CD4-positive, CD25-positive, alpha-beta regulatory T cell (primary cell): ENCODE data around the gene FSTL4. TPM values are rescaled to one million over a fixed set of nuclear protein-coding genes. Genes with fewer than 3 reads are reported as not detected.

ENCODE experiments used
- ATAC-seq, 2 donors: fragments of 150-1000 bp; cut with Tn5 transposase; one replicate each; pipeline ENCODE4 v1.10.0; 2021; ENCODE audit warnings: low read depth in 2 of 2, moderate number of reproducible peaks in 2 of 2, moderate library complexity in 1 of 2
- DNase-seq, 3 donors: peaks; one replicate each; pipeline versions ENCODE4 v3.0.0 to v3.0.0-alpha.2; 2012 to 2022; ENCODE audit warnings: mixed read lengths in 1 of 3
- H3K27ac ChIP-seq: one replicate; pipeline ENCODE4 v1.7.0; 2013; ENCODE audit warnings: mild to moderate bottlenecking, low read length; ENCODE audit not compliant: insufficient read depth, poor library complexity, severe bottlenecking
- H3K27me3 ChIP-seq: one replicate; pipeline ENCODE4 v1.7.0; 2013; ENCODE audit warnings: low read length; ENCODE audit not compliant: control insufficient read depth, insufficient read depth
- H3K36me3 ChIP-seq: one replicate; pipeline ENCODE4 v1.7.0; 2013; ENCODE audit warnings: mild to moderate bottlenecking, low read length, moderate library complexity; ENCODE audit not compliant: control insufficient read depth, insufficient read depth
- H3K4me1 ChIP-seq: 2 replicates; pipeline ENCODE4 v1.7.0; 2013; ENCODE audit warnings: mild to moderate bottlenecking, low read length; ENCODE audit not compliant: insufficient read depth, control insufficient read depth, poor library complexity, severe bottlenecking
- H3K4me3 ChIP-seq: one replicate; pipeline ENCODE4 v1.7.0; 2013; ENCODE audit warnings: low read depth, mild to moderate bottlenecking, low read length, moderate library complexity
- H3K9me3 ChIP-seq, 2 experiments: 1 replicate in 1 of 2; 2 replicates in 1 of 2; pipeline ENCODE4 v1.7.0; 2013; ENCODE audit warnings: low read length in 2 of 2, mild to moderate bottlenecking in 1 of 2, moderate library complexity in 1 of 2; ENCODE audit not compliant: control insufficient read depth in 2 of 2
- H3K27ac Mint-ChIP-seq, 3 donors: one replicate each; pipeline ENCODE4 v1.8.0; 2020 to 2022; ENCODE audit warnings: mild to moderate bottlenecking in 3 of 3, mixed read lengths in 3 of 3, moderate library complexity in 2 of 3
- H3K27me3 Mint-ChIP-seq: one replicate; pipeline ENCODE4 v1.8.0; 2022; ENCODE audit warnings: mild to moderate bottlenecking, mixed read lengths
- H3K36me3 Mint-ChIP-seq: one replicate; pipeline ENCODE4 v1.8.0; 2020; ENCODE audit warnings: mixed read lengths
- H3K4me1 Mint-ChIP-seq, 4 donors: one replicate each; pipeline ENCODE4 v1.8.0; 2020 to 2022; ENCODE audit warnings: mixed read lengths in 4 of 4, mild to moderate bottlenecking in 1 of 4
- H3K4me3 Mint-ChIP-seq, 4 donors: one replicate each; pipeline ENCODE4 v1.8.0; 2020 to 2022; ENCODE audit warnings: mild to moderate bottlenecking in 4 of 4, mixed read lengths in 4 of 4, moderate library complexity in 3 of 4
- H3K9me3 Mint-ChIP-seq, 7 donors: one replicate each; pipeline ENCODE4 v1.8.0; 2020 to 2022; ENCODE audit warnings: mixed read lengths in 7 of 7, mild to moderate bottlenecking in 3 of 7, moderate library complexity in 2 of 7
- polyA plus RNA-seq, 4 donors: library from polyadenylated mRNA; unstranded; fragments of 300-500 nt; fragmentation: Illumina TruSeq; gene quantifications; one replicate each; pipeline ENCODE4 v1.2.3, GENCODE V29; 2021
- total RNA-seq: library from RNA; stranded (reverse); gene quantifications from one replicate; pipeline ENCODE4 v1.2.3, GENCODE V29; 2022

Gene FSTL4
- total and polyA plus RNA-seq, 5 donors from 2014 or later: 0.57 TPM; not detected in 4

DNA sequence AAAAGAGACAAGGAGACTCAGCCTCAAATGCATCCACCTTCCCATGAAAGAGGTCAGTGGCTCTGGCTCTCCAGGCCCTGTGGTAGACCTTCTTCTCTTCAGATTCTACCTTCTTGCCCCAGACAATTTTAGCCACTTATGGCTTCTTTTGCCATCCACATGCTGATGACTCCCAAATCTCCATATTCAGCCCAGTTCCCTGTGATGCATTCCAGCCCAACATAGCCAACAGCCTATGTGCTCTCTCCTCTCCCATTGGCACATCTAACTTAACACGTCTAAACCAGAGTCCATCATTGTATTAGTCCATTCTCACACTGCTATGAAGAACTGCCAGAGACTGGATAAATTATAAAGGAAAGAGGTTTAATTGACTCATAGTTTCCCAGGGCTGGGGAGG lies 108.8 kb downstream of the FSTL4 start:
- Mint-ChIP-seq H3K36me3 (no peaks in the 10 kb centered on the region), H3K9me3 (no peaks in the 10 kb centered on the region), H3K27me3 (peaks cover 11% of the 10 kb centered on the region), H3K4me1 (no peaks in the 10 kb centered on the region), H3K4me3 (no peak overlapping the region), H3K27ac (no peak overlapping the region)
- ATAC-seq: no peak
- no peak overlapping the region for H3K4me3 ChIP-seq
- H3K27ac ChIP-seq: no peak overlapping the region
- DNase-seq: no peak
- H3K27me3 ChIP-seq: no peaks in the 10 kb centered on the region
- no peaks in the 10 kb centered on the region for H3K9me3 ChIP-seq
- H3K4me1 ChIP-seq: no peaks in the 10 kb centered on the region
- H3K36me3 ChIP-seq: no peaks in the 10 kb centered on the region

DNA sequence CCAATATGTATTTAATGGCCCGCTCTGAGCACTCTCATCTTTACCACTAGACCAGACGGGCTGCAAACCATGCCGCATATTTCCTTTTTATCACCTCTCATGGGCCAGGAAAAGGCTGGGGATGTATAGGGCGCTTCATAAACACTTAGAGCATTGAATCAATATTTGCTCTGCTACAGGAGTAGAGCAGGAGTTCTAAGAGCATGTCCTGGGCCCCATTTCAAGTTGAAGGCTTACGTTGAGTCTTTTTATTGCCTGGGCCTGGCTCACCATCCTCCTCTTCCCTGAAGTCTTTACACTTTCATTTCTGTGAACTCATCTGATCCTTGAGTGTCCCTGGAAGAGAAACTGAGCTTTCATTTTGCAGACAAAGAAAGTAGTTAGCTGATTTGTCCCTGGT lies 112.4 kb downstream of the FSTL4 start:
- Histone ChIP-seq H3K27me3 (no peaks in the 10 kb centered on the region), H3K4me3 (no peak overlapping the region), H3K4me1 (no peaks in the 10 kb centered on the region), H3K9me3 (no peaks in the 10 kb centered on the region), H3K27ac (no peak overlapping the region), H3K36me3 (no peaks in the 10 kb centered on the region)
- Mint-ChIP-seq H3K4me3 (no peak overlapping the region), H3K36me3 (no peaks in the 10 kb centered on the region), H3K9me3 (no peaks in the 10 kb centered on the region), H3K4me1 (no peaks in the 10 kb centered on the region), H3K27me3 (peaks cover 21% of the 10 kb centered on the region), H3K27ac (no peak overlapping the region)
- DNase-seq: no peak
- ATAC-seq: no peak

- H3K27ac Mint-ChIP-seq: no peak overlapping the region
- H3K27me3 Mint-ChIP-seq: peaks cover 25% of the 10 kb centered on the region
- ATAC-seq (no peak), DNase-seq (no peak)
- no peak overlapping the region for H3K4me3 ChIP-seq
- H3K4me1 ChIP-seq: no peaks in the 10 kb centered on the region
- H3K36me3 Mint-ChIP-seq: no peaks in the 10 kb centered on the region
- no peaks in the 10 kb centered on the region for H3K36me3 ChIP-seq
- H3K4me1 Mint-ChIP-seq: no peaks in the 10 kb centered on the region
- H3K4me3 Mint-ChIP-seq: no peak overlapping the region
- no peaks in the 10 kb centered on the region for H3K9me3 ChIP-seq
- no peak overlapping the region for H3K27ac ChIP-seq
- no peaks in the 10 kb centered on the region for H3K27me3 ChIP-seq
- H3K9me3 Mint-ChIP-seq: no peaks in the 10 kb centered on the region
These were observed 114.6 kb downstream of the FSTL4 start for GRCh38 chr5:133497608-133498348.

- no peaks in the 10 kb centered on the region for H3K36me3 ChIP-seq
- Mint-ChIP-seq H3K4me1 (no peaks in the 10 kb centered on the region), H3K9me3 (peaks cover 0 to 3% (median 0%) of the 10 kb centered on the region in 7 donors), H3K27ac (no peak overlapping the region), H3K27me3 (peaks cover 25% of the 10 kb centered on the region), H3K4me3 (no peak overlapping the region), H3K36me3 (no peaks in the 10 kb centered on the region)
- H3K27me3 ChIP-seq: no peaks in the 10 kb centered on the region
- H3K27ac ChIP-seq: no peak overlapping the region
- H3K4me3 ChIP-seq: no peak overlapping the region
- H3K9me3 ChIP-seq: no peaks in the 10 kb centered on the region
- H3K4me1 ChIP-seq: no peaks in the 10 kb centered on the region
- no peak for DNase-seq
- no peak for ATAC-seq
These were observed 115.7 kb downstream of the FSTL4 start for GRCh38 chr5:133496631-133497030.

DNA sequence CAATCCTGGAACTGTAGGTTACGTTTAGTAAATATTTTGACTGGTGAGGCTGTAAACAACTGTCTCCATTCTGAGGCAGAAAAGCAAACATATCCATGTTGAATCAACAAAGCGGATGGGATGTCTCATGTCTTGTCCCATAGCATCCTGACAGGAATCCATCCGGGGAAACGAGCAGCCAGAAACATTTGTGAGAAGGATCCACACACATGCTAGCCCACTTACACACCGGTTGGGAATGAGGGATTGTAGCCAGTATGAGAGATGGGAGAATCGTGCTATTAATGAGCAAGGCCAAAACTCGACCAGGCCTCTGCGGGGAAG lies 117.5 kb downstream of the FSTL4 start:
- no peaks in the 10 kb centered on the region for H3K4me1 ChIP-seq
- H3K27ac ChIP-seq: no peak overlapping the region
- Mint-ChIP-seq H3K9me3 (peaks cover 0 to 4% (median 0%) of the 10 kb centered on the region in 7 donors), H3K27me3 (peaks cover 24% of the 10 kb centered on the region), H3K4me1 (no peaks in the 10 kb centered on the region), H3K27ac (no peak overlapping the region), H3K4me3 (no peak overlapping the region), H3K36me3 (no peaks in the 10 kb centered on the region)
- ATAC-seq (no peak), DNase-seq (no peak)
- H3K4me3 ChIP-seq: no peak overlapping the region
- peaks cover 0 to 3% of the 10 kb centered on the region in 2 experiments for H3K9me3 ChIP-seq
- H3K36me3 ChIP-seq: no peaks in the 10 kb centered on the region
- H3K27me3 ChIP-seq: no peaks in the 10 kb centered on the region

GRCh38 chr5:133494232-133494922 lies 118.0 kb downstream of the FSTL4 start:
- no peaks in the 10 kb centered on the region for H3K36me3 ChIP-seq
- no peaks in the 10 kb centered on the region for H3K4me1 Mint-ChIP-seq
- H3K9me3 ChIP-seq: peaks cover 0 to 3% of the 10 kb centered on the region in 2 experiments
- H3K36me3 Mint-ChIP-seq: no peaks in the 10 kb centered on the region
- peaks cover 0 to 7% (median 0%) of the 10 kb centered on the region in 7 donors for H3K9me3 Mint-ChIP-seq
- ATAC-seq (no peak), DNase-seq (no peak)
- H3K4me1 ChIP-seq: no peaks in the 10 kb centered on the region
- no peak overlapping the region for H3K4me3 Mint-ChIP-seq
- no peak overlapping the region for H3K27ac ChIP-seq
- no peak overlapping the region for H3K4me3 ChIP-seq
- no peaks in the 10 kb centered on the region for H3K27me3 ChIP-seq
- H3K27ac Mint-ChIP-seq: no peak overlapping the region
- peaks cover 19% of the 10 kb centered on the region for H3K27me3 Mint-ChIP-seq

DNA sequence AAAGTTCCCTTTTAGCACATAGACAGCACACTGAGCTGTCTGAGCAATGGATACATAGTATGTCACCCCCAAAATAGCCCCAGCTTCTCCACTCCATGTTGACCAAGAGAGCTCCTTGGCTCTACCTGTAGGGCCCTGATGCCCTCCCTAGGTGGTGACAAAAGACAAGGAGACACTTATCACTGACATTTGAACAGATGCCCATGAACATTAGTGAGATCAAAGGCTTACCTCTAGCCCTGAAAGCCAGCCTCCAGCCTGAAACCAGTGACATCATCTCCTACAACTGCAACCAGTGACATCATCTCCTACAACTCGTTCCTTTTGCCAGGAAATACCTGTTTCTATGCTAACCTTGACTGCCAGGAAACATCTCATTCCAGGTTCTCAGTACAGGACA lies 122.7 kb downstream of the FSTL4 start:
- Histone ChIP-seq H3K4me1 (no peaks in the 10 kb centered on the region), H3K27ac (no peak overlapping the region), H3K36me3 (no peaks in the 10 kb centered on the region), H3K9me3 (peaks cover 0 to 3% of the 10 kb centered on the region in 2 experiments), H3K4me3 (no peak overlapping the region), H3K27me3 (no peaks in the 10 kb centered on the region)
- peaks cover 0 to 7% (median 0%) of the 10 kb centered on the region in 7 donors for H3K9me3 Mint-ChIP-seq
- H3K27me3 Mint-ChIP-seq: peaks cover 9% of the 10 kb centered on the region
- H3K4me3 Mint-ChIP-seq: no peak overlapping the region
- no peaks in the 10 kb centered on the region for H3K36me3 Mint-ChIP-seq
- ATAC-seq: no peak
- peak in 1 of 3 donors; percentile 19 for DNase-seq
- H3K27ac Mint-ChIP-seq: no peak overlapping the region
- H3K4me1 Mint-ChIP-seq: no peaks in the 10 kb centered on the region

DNA sequence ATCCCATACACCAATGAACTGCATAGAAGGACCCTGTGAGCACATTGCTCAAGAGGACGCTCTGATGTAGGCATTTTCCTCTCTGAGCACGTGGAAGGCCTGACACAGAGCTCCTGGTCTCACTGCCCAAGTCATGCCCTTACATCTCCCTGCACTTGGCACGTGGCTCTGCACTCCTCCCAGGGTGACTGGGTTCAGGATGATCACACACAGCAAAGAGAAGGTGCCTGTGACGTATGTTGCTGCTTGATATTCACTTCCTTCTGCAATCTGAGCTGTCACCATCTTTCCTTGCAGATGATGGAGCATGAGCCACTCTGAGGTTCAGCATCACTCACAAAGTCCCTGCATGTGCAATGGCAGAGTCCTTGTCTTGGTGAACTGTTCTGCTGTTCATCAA lies 125.2 kb downstream of the FSTL4 start:
- H3K27me3 Mint-ChIP-seq: peaks cover 12% of the 10 kb centered on the region
- no peaks in the 10 kb centered on the region for H3K36me3 Mint-ChIP-seq
- Histone ChIP-seq H3K4me3 (no peak overlapping the region), H3K36me3 (no peaks in the 10 kb centered on the region), H3K9me3 (peaks cover 0 to 3% of the 10 kb centered on the region in 2 experiments), H3K27me3 (no peaks in the 10 kb centered on the region), H3K4me1 (no peaks in the 10 kb centered on the region), H3K27ac (no peak overlapping the region)
- DNase-seq (no peak), ATAC-seq (no peak)
- no peak overlapping the region for H3K27ac Mint-ChIP-seq
- H3K9me3 Mint-ChIP-seq: peaks cover 0 to 4% (median 0%) of the 10 kb centered on the region in 7 donors
- no peak overlapping the region for H3K4me3 Mint-ChIP-seq
- H3K4me1 Mint-ChIP-seq: no peaks in the 10 kb centered on the region
